ENCODE measurements around the gene HELZ. TPM values are rescaled to one million over a fixed set of nuclear protein-coding genes. Genes with fewer than 3 reads are reported as not detected.

HELZ gene
- total and polyA plus RNA-seq, 2 of the 8 experiments (the other 6 are each of a cell fraction or from before 2014, with no cell fraction given), result 10.0 to 48.7 TPM

GRCh38 chr17:67274466-67274865 lies 29.5 kb upstream of the HELZ start:
- no peak overlapping the region for H3K18ac ChIP-seq (ENCODE audit: extremely low read depth, low read length)
- CTCF ChIA-PET (ENCODE audit: partially characterized antibody), result interaction anchor here (0.5 to 18.9 kb wide), 11 partner anchors 10 to 688 kb away, joined by 3 to 253 read pairs (median 3); no protein-coding TSS in a partner anchor
- no peaks in the 10 kb centered on the region for H3K79me2 ChIP-seq (ENCODE audit: control insufficient read depth in 1 of 2, insufficient read depth in 2 of 2, low read length in 2 of 2)
- H3K36me3 ChIP-seq (ENCODE audit: control insufficient read depth in 2 of 4, insufficient read depth in 4 of 4, low read length in 3 of 4), result no peaks in the 10 kb centered on the region
- H3K56ac ChIP-seq (replicated peaks; ENCODE audit: insufficient read length, low read depth, low read length), result no peak overlapping the region
- no peaks in the 10 kb centered on the region for H3K4me1 ChIP-seq (replicated peaks in 1 of 4; ENCODE audit: control insufficient read depth in 3 of 4, insufficient read depth in 4 of 4, low read length in 3 of 4)
- no peak overlapping the region for H2BK5ac ChIP-seq (ENCODE audit: low read depth, low read length)
- H4K5ac ChIP-seq (ENCODE audit: insufficient read length, low read depth, low read length), result no peak overlapping the region
- no peak overlapping the region for H3K23ac ChIP-seq (ENCODE audit: insufficient read length)
- FAIRE-seq (no peak), DNase-seq (ENCODE audit: low read depth in 1 of 2, low spot score in 2 of 2) (no peak)
- H2AFZ ChIP-seq (ENCODE audit: low read length), result no peak overlapping the region
- no peak overlapping the region for H2BK20ac ChIP-seq (ENCODE audit: low read length)
- H3K23me2 ChIP-seq (ENCODE audit: low read depth, low read length), result no peaks in the 10 kb centered on the region
- H3K14ac ChIP-seq (ENCODE audit: insufficient read length), result no peak overlapping the region
- H2BK15ac ChIP-seq (ENCODE audit: low read length), result no peak overlapping the region
- H3K9me3 ChIP-seq (ENCODE audit: insufficient read depth in 2 of 2, low read depth in 1 of 2, low read length in 1 of 2), result no peaks in the 10 kb centered on the region
- no peak overlapping the region for H3K27ac ChIP-seq (ENCODE audit: low read depth, low read length)
- H3K4ac ChIP-seq (replicated peaks; ENCODE audit: insufficient read length, low read depth, low read length), result no peak overlapping the region
- POLR2A ChIA-PET (ENCODE audit: partially characterized antibody), result no interaction called here
- H3K4me3 ChIP-seq (ENCODE audit: extremely low read depth in 1 of 4, insufficient read depth in 2 of 4, low read depth in 3 of 4, low read length in 4 of 4), result no peak overlapping the region
- no peaks in the 10 kb centered on the region for H4K20me1 ChIP-seq (replicated peaks in 1 of 2; ENCODE audit: control insufficient read depth in 1 of 2, insufficient read depth in 2 of 2, low read length in 2 of 2)
- H2BK120ac ChIP-seq (replicated peaks; ENCODE audit: low read depth, low read length), result no peak overlapping the region
- no peak overlapping the region for H4K8ac ChIP-seq (ENCODE audit: extremely low read depth, insufficient read depth, low read length)
- H3K27me3 ChIP-seq (replicated peaks in 1 of 4; ENCODE audit: control insufficient read depth in 3 of 4, extremely low read depth in 1 of 4, insufficient read depth in 3 of 4, low read length in 3 of 4), result no peaks in the 10 kb centered on the region
- H3K79me1 ChIP-seq (ENCODE audit: low read depth, low read length), result no peaks in the 10 kb centered on the region
- H2BK12ac ChIP-seq (ENCODE audit: low read depth, low read length), result no peak overlapping the region
- no peak overlapping the region for H3K9ac ChIP-seq (replicated peaks in 1 of 4; ENCODE audit: extremely low read depth in 1 of 4, low read depth in 3 of 4, low read length in 3 of 4)
- H4K91ac ChIP-seq (replicated peaks; ENCODE audit: insufficient read length, low read length), result no peak overlapping the region
- H3K4me2 ChIP-seq (ENCODE audit: insufficient read depth in 1 of 2, low read depth in 2 of 2, low read length in 2 of 2), result no peak overlapping the region
- WGBS, 2 experiments (ENCODE audit: extremely low coverage in 1 of 2, insufficient coverage in 1 of 2, insufficient read length in 1 of 2, insufficient replicate concordance in 2 of 2, low coverage in 1 of 2, low lambda C conversion rate in 2 of 2, missing lambda C conversion rate in 1 of 2), result 80% methylated on average over 5 of the region's 5 CpGs; no CpG with 5 or more reads in 1 of the 2 experiments
- no peak overlapping the region for H2AK5ac ChIP-seq (ENCODE audit: low read depth, low read length)
- TF ChIP-seq CTCF (IDR thresholded peaks at IDR 0.05; ENCODE audit: control extremely low read depth in 1 of 3, insufficient read depth in 1 of 3, low read depth in 1 of 3, low read length in 3 of 3) (no peak), SIN3A (conservative IDR thresholded peaks at IDR 0.05 in 1 of 2, IDR thresholded peaks at IDR 0.05 in 1 of 2; ENCODE audit: low read depth in 1 of 2, low read length in 2 of 2) (no peak), MAFK (IDR thresholded peaks at IDR 0.05; ENCODE audit: low read depth, low read length) (no peak)
